Femur (tissue), 1 donor: ENCODE results near the gene ANAPC10.
"Not testable (repeated sequence)": the region's sequence is repeated elsewhere in the genome, so short reads cannot be mapped to it uniquely, and the experiment has no call there.

Experiments
- DNase-seq: peaks from one replicate; pipeline ENCODE4 v3.0.0-alpha.2; 2017

The ANAPC10 gene

GRCh38 chr4:145069361-145069760 lies 28.6 kb downstream of the ANAPC10 start:
- DNase-seq: no peak

- no peak for DNase-seq
Observed at GRCh38 chr4:145066063-145066501, 31.9 kb downstream of the ANAPC10 start.

DNA sequence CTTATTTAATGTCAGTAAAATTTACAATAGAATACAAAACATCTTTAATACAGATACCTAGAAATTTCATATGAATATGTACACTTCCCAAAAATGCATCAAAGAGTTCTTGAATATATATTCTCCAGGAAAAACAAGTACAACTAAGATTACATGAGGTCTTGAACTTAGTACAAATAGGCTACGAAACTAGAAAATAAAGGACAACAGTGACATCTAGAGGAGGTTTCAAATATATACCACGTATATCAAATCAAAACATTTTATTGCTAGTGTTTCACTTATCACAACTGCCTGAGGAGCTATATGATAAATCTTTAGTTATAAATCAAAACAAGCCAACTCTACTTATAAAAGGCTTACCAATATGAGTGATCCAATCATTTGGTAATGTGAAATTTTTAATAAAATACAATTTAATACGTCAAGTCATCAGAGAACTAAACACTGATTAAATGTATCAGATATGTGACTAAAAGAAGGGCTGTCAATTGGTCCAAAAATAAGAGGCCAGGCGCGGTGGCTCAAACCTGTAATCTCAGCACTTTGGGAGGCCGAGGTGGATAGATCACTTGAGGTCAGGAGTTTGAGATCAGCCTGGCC lies 36.6 kb downstream of the ANAPC10 start:
- no peak for DNase-seq

GRCh38 chr4:145058256-145058655 lies 39.7 kb downstream of the ANAPC10 start:
- no peak for DNase-seq

DNA sequence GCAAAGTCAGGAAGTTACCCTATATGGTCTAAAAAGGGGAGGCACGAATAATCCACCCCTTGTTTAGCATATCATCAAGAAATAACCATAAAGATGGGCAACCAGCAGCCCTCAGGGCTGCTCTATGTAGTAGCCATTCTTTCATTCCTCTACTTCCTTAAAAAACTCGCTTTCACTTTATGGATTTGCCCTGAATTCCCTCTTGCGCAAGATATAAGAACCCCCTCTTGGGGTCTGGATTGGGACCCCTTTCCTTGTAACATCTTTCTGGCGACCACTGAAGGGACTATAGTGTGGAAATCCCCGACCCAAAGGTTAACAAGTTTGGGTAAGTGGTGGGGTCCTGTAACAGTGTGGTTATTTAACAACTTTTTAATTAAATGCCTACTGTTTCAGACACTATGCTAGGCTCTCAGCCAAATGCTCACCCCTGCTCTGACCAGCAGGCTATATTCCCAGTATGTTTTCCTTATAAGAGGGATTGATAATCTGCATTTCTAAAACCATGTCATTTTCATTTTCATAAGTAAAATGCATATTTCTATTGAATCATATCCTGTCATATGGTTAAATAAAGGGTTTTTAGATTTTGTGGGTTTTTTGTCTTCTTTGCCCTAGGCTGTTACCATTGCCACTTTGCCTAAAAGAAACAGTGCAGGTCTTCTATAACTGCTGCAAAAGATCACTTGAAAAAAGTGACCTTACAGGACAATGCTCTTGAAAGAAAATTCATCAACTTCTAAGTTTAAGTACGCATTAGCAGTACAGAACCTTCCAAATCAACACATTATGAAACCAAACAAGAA lies 41.5 kb downstream of the ANAPC10 start:
- no peak for DNase-seq

DNA sequence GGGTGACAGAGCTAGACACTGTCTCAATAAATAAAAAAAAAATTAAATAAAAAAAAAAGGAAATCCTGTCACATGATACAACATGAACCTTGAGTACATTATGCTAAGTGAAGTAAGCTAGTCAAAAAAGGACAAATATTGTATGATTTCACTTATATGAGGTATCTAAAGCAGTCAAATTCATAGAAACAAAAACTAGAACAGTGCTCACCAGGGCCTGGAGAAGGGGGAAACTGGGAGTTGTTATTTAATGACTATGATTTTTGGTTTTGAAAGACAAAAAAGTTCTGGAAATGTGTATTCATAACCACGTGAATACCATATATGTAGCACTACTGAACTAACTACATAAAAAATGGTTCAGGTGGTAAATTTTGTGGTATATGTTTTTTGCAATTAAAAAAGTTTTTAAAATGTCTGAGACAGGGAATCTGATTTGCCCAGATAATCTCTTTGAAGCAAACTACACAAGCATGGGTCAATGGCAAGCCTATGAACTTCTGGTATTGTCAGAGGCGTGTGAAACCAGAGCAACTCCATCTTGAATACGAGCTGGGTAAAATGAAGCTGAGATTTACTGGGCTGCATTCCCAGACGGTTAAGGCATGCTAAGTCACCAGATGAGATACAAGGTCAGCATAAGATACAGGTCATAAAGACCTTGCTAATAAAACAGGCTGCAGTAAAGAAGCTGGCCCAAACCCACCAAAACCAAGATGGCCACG lies 42.3 kb downstream of the ANAPC10 start:
- no peak for DNase-seq

- DNase-seq: no peak
Observed at GRCh38 chr4:145049241-145049640, 48.8 kb downstream of the ANAPC10 start.

- DNase-seq: no peak
Observed at GRCh38 chr4:145048817-145049216, 49.2 kb downstream of the ANAPC10 start.

- DNase-seq: no peak
Observed at GRCh38 chr4:145047151-145047550, 50.8 kb downstream of the ANAPC10 start.

DNA sequence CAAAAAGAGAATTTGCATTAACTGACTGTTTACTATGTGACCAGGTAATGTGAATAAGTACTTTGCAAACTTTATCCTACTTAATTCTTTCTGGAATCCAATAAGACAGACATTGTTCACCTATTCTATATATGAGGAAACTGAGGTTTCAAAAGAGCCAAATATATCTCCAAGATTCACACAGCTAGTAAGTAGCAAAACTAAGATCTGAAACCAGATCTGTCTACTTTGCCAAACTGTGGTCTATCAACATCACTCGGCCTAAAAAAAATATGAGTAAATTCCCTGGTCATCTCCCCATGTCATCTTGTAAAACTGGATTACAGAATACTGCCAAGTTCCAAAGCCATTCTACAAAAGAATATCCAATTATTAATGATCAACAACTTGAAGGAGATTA lies 52.8 kb downstream of the ANAPC10 start:
- no peak for DNase-seq

- DNase-seq: no peak
Observed at GRCh38 chr4:145044341-145044740, 53.7 kb downstream of the ANAPC10 start.

- no peak for DNase-seq
Observed at GRCh38 chr4:145043306-145043705, 54.7 kb downstream of the ANAPC10 start.

DNA sequence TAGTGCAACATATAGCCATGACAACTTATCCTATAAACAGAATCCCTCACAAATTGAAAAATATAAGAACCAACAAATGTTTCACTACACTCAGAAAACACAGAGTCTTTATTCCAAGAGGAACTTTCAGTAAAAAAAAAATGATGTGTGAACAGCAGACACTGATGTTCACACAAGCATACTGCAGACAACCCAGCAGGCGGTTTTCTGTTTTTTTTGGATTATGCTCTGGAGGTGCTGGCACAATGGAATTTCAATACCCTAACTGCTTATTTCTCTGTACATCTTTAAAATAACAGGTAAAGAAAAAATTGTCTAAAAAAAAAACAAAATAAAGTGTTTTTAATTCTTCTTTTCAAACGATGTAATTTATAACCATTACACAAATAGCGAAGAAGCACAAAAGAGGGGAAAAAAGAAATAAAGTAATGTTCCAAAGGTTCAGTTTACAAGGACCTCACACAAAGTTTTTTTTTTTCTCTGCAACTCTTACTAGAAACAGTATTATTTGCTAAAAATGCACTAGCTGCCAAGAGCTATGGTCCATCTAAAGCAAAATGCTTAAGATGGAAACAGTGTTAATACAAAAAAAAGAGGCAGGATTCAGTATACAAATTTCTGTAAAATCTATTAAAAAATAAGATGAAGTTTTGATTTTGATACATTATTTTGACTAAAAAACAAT lies 55.3 kb downstream of the ANAPC10 start:
- no peak for DNase-seq

DNA sequence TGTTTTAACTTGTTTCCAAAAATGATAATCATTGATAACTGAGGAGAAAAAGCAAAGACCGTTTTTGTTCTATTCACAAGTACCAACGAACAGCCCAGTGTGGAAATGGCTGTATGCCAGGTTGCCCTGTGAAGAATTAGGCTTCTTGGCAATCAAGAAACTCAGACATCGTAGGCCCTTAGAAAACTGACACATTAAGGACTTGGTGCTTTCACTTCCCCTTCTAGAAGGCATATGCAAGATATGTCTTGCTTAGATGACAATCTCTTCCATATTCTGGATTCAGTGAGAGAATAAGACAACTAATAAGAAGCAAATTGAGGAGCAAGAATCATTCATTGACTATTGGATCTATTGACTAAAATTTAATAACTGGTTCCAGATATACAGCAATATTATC lies 56.6 kb downstream of the ANAPC10 start:
- DNase-seq: no peak

DNA sequence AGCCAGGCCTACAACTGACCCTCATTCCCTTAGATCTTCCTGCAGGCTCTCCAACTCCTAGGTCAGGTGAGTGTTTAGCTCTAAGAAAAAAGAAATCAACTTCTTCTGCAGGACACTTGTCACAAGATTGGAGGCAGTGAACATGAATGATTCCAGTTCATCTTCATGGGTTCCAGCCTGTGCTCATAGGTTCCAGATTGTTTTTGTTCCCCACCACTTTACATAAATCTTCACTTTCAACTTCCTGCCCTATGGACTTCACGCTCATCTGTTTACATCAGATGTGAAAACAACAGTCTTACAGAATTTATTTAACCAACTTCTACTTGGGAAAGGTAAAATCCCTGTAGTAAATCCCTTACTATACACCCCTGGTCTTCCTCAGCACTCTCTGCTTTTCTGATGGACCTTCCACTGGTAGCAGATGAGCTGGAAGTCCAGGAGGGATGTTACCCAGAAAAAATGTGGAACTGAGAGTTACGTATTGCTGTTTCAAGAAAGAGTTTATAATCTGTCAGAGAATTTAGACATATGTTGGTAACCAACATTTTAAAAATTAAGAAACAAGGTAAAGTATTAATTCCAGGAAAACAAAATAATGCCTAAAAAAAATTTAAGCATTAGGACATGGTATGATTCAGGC lies 62.4 kb downstream of the ANAPC10 start:
- DNase-seq: no peak

GRCh38 chr4:145034727-145035211 lies 63.2 kb downstream of the ANAPC10 start:
- peak; percentile 49 for DNase-seq

- no peak for DNase-seq
Observed at GRCh38 chr4:145019346-145019745, 78.7 kb downstream of the ANAPC10 start.

DNA sequence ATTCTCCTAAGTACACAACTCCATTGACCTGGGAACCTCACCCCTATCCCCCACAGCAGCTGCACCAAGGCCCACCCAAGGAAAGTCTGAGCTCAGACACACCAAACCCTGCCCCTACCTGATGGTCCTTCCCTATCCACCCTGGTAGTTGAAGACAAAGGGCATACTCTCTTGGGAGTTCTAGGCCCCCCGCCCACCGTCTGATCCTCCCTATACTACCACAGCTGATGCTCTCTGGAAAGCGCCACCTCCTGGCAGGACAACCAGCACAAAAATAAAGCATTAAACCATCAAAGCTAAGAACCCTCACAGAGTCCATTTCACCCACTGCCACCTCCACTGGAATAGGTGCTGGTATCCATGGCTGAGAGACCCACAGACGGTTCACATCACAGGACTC lies 83.6 kb downstream of the ANAPC10 start:
- DNase-seq: no peak

DNA sequence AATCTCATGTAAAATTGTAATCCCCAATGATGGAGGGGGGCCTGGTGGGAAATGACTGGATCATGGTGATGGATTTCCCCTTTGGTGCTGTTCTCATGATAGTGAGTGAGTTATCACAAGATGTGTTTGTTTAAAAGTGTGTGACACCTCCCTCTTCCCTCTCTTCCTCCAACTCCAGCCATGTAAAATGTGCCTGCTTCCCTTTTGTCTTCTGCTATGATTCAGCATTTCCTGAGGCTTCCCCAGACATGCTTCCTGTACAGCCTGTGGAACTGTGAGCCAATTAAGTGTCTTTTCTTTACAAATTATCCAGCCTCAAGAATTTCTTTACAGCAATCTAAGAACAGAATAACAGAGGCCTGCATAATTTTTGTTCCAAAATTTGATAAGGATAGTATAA lies 85.2 kb downstream of the ANAPC10 start:
- no peak for DNase-seq

DNA sequence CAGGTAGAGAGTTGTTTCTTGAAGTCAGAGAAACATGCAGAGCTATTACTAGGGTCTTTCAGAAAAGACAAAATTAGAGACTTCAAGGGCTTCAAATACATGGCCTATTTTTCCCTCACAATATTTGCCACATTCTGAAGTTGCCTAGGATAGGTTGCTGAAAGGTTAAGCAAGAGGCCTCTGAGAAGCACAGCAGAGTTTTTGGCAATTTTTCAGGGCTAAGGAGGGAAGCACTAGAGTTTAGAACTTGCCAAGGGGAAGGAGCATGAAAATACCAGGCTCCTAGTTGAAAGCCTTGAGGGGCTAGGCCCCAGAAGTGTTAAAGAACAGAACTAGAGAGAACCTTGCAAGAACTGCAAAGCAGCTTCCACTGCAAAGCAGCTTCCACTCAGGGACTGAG lies 86.4 kb downstream of the ANAPC10 start:
- DNase-seq: no peak

DNA sequence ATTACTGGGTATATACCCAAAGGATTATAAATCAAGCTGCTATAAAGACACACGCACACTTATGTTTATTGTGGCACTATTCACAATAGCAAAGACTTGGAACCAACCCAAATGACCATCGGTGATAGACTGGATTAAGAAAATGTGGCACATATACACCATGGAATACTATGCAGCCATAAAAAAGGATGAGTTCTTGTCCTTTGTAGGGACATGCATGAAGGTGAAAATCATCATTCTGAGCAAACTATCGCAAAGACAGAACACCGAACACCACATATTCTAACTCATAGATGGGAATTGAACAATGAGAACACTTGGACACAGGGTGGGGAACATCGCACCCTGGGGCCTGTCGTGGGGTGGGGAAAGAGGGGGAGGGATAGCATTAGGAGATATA lies 87.7 kb downstream of the ANAPC10 start:
- DNase-seq: not testable (repeated sequence)

DNA sequence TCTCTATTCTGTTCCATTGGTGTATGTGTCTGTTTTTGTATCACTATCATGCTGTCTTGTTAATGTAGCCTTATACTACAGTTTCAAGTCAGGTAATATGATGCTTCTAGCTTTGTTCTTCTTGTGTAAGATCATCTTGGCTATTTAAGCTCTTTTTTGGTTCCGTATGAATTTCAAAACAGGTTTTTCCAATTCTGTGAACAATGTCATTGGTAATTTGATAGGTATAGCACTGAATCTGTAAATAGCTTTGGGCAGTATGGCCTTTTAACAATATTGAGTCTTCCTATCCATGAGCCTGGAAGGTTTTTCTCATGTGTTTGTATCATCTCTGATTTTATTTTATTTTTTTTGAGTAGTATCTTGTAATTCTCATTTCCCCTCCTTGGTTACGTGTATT lies 94.3 kb downstream of the ANAPC10 start:
- no peak for DNase-seq

GRCh38 chr4:145001635-145002034 lies 96.4 kb downstream of the ANAPC10 start:
- DNase-seq: no peak
